H9 (cell line): Measurements from ENCODE around the gene USP17L22. TPM values are rescaled to one million over a fixed set of nuclear protein-coding genes. Genes with fewer than 3 reads are reported as not detected.
"Not testable (repeated sequence)": the region's sequence is repeated elsewhere in the genome, so short reads cannot be mapped to it uniquely, and the experiment has no call there.

Experiments
- DNase-seq: peaks from one replicate; pipeline ENCODE4 v3.0.0-alpha.2; 2017
- H2AFZ ChIP-seq: one replicate; pipeline ENCODE4 v1.6.1; 2013; ENCODE audit warnings: mild to moderate bottlenecking, low read length, control low read depth, moderate library complexity
- H2AK5ac ChIP-seq: 2 replicates; pipeline ENCODE4 v1.6.1; 2013; ENCODE audit warnings: low read length, control low read depth, mixed read lengths; ENCODE audit not compliant: insufficient read length
- H2BK120ac ChIP-seq: one replicate; pipeline ENCODE4 v1.6.1; 2013; ENCODE audit warnings: low read depth, mild to moderate bottlenecking, low read length, control low read depth, inconsistent platforms; ENCODE audit not compliant: poor library complexity, severe bottlenecking
- H2BK12ac ChIP-seq: 2 replicates; pipeline ENCODE4 v1.6.1; 2013; ENCODE audit warnings: low read length, control low read depth, mixed read lengths, low read depth; ENCODE audit not compliant: insufficient read length
- H2BK15ac ChIP-seq: 2 replicates; pipeline ENCODE4 v1.6.1; 2013; ENCODE audit warnings: low read depth, low read length, control low read depth
- H2BK20ac ChIP-seq: one replicate; pipeline ENCODE4 v1.6.1; 2013; ENCODE audit warnings: low read depth, mild to moderate bottlenecking, low read length, control low read depth, inconsistent platforms; ENCODE audit not compliant: poor library complexity, severe bottlenecking
- H2BK5ac ChIP-seq: 2 replicates; pipeline ENCODE4 v1.6.1; 2013; ENCODE audit warnings: low read length, control low read depth, mixed read lengths; ENCODE audit not compliant: insufficient read length
- H3K14ac ChIP-seq: 2 replicates; pipeline ENCODE4 v1.6.1; 2013; ENCODE audit warnings: low read length, control low read depth; ENCODE audit not compliant: insufficient read depth
- H3K18ac ChIP-seq: 2 replicates; pipeline ENCODE4 v1.6.1; 2013; ENCODE audit warnings: low read depth, mild to moderate bottlenecking, mixed read lengths, low read length, control low read depth; ENCODE audit not compliant: insufficient read length
- H3K23ac ChIP-seq: 2 replicates; pipeline ENCODE4 v1.6.1; 2013; ENCODE audit warnings: low read length, control low read depth, mixed read lengths, low read depth; ENCODE audit not compliant: insufficient read length
- H3K23me2 ChIP-seq: 2 replicates; pipeline ENCODE4 v1.6.1; 2013; ENCODE audit warnings: low read depth, mild to moderate bottlenecking, mixed read lengths, low read length, control low read depth; ENCODE audit not compliant: insufficient read length, poor library complexity, severe bottlenecking
- H3K27ac ChIP-seq: 2 replicates; pipeline ENCODE4 v1.5.1; 2013; ENCODE audit warnings: low read length, control low read depth, mixed read lengths, low read depth; ENCODE audit not compliant: insufficient read length
- H3K27me3 ChIP-seq: 2 replicates; pipeline ENCODE4 v1.6.1; 2013; ENCODE audit warnings: low read length, control low read depth, inconsistent platforms; ENCODE audit not compliant: insufficient read depth
- H3K4ac ChIP-seq: 2 replicates; pipeline ENCODE4 v1.6.1; 2013; ENCODE audit warnings: low read depth, mild to moderate bottlenecking, control low read depth, inconsistent platforms, low read length, moderate library complexity
- H3K4me1 ChIP-seq: 2 replicates; pipeline ENCODE4 v1.6.1; 2013; ENCODE audit warnings: low read length, control low read depth, inconsistent platforms; ENCODE audit not compliant: insufficient read depth
- H3K4me2 ChIP-seq: 2 replicates; pipeline ENCODE4 v1.6.1; 2013; ENCODE audit warnings: low read length, control low read depth, mixed read lengths; ENCODE audit not compliant: insufficient read length, insufficient read depth
- H3K56ac ChIP-seq: 2 replicates; pipeline ENCODE4 v1.6.1; 2013; ENCODE audit warnings: low read depth, mild to moderate bottlenecking, mixed read lengths, low read length, control low read depth; ENCODE audit not compliant: insufficient read length
- H3K79me1 ChIP-seq: 2 replicates; pipeline ENCODE4 v1.6.1; 2013; ENCODE audit warnings: low read depth, mild to moderate bottlenecking, moderate library complexity, low read length, control low read depth, inconsistent platforms; ENCODE audit not compliant: insufficient read depth, poor library complexity, severe bottlenecking
- H3K79me2 ChIP-seq: 2 replicates; pipeline ENCODE4 v1.6.1; 2013; ENCODE audit warnings: low read length, control low read depth, inconsistent platforms; ENCODE audit not compliant: insufficient read depth
- H3K9ac ChIP-seq: 2 replicates; pipeline ENCODE4 v1.6.1; 2013; ENCODE audit warnings: low read length, control low read depth, mixed read lengths; ENCODE audit not compliant: insufficient read length; ENCODE audit errors: extremely low read depth
- H3K9me3 ChIP-seq: one replicate; pipeline ENCODE4 v1.6.1; 2013; ENCODE audit warnings: low read depth, low read length, inconsistent platforms; ENCODE audit not compliant: control insufficient read depth
- H3T11ph ChIP-seq: one replicate; pipeline ENCODE4 v1.6.1; 2013; ENCODE audit warnings: mild to moderate bottlenecking, low read length, control low read depth, inconsistent platforms
- H4K20me1 ChIP-seq: one replicate; pipeline ENCODE4 v1.6.1; 2013; ENCODE audit not compliant: control insufficient read depth, insufficient read length, insufficient read depth
- H4K5ac ChIP-seq: 2 replicates; pipeline ENCODE4 v1.6.1; 2013; ENCODE audit warnings: low read depth, mild to moderate bottlenecking, mixed read lengths, low read length, control low read depth; ENCODE audit not compliant: insufficient read length
- H4K8ac ChIP-seq: replicated peaks from 2 replicates; pipeline ENCODE4 v1.6.1; 2013; ENCODE audit warnings: low read length, control low read depth, mixed read lengths, low read depth; ENCODE audit not compliant: insufficient read length
- H4K91ac ChIP-seq: 2 replicates; pipeline ENCODE4 v1.6.1; 2013; ENCODE audit warnings: low read depth, mild to moderate bottlenecking, moderate library complexity, mixed read lengths, low read length, control low read depth; ENCODE audit not compliant: insufficient read length
- H3K27ac Mint-ChIP-seq, 3 experiments: 2 replicates in 2 of 3; 3 replicates in 1 of 3; pipeline ENCODE4 v1.8.0; 2020 to 2021; ENCODE audit warnings: mixed read lengths in 3 of 3, mild to moderate bottlenecking in 1 of 3, moderate library complexity in 1 of 3
- H3K27me3 Mint-ChIP-seq: 2 replicates; pipeline ENCODE4 v1.8.0; 2021; ENCODE audit warnings: low read depth, mild to moderate bottlenecking, moderate library complexity, mixed read lengths
- H3K36me3 Mint-ChIP-seq, 3 experiments: 2 replicates in 2 of 3; 3 replicates in 1 of 3; pipeline ENCODE4 v1.8.0; 2020 to 2021; ENCODE audit warnings: low read depth in 3 of 3, mixed read lengths in 3 of 3; ENCODE audit not compliant: insufficient read depth in 1 of 3
- H3K4me1 Mint-ChIP-seq, 2 experiments: 2 replicates each; pipeline ENCODE4 v1.8.0; 2020; ENCODE audit warnings: mixed read lengths in 2 of 2
- H3K4me3 Mint-ChIP-seq, 2 experiments: 2 replicates in 1 of 2; 3 replicates in 1 of 2; pipeline ENCODE4 v1.8.0; 2020 to 2021; ENCODE audit warnings: mild to moderate bottlenecking in 2 of 2, mixed read lengths in 2 of 2, moderate library complexity in 1 of 2
- H3K9me3 Mint-ChIP-seq, 2 experiments: 2 replicates in 1 of 2; 3 replicates in 1 of 2; pipeline ENCODE4 v1.8.0; 2020; ENCODE audit warnings: mild to moderate bottlenecking in 2 of 2, mixed read lengths in 2 of 2, moderate library complexity in 1 of 2
- WGBS: extraction: QIAGEN DNeasy Blood & Tissue Kit; methylation state at CpG from one replicate; pipeline ENCODE4 v1.1.7; 2013; ENCODE audit warnings: missing lambda C conversion rate, low lambda C conversion rate, mixed read lengths; ENCODE audit not compliant: insufficient read length; ENCODE audit errors: extremely low coverage; 5-methylcytosine and 5-hydroxymethylcytosine counted together
- total RNA-seq: library from RNA; stranded (reverse); gene quantifications from 2 replicates; pipeline ENCODE4 v1.2.1, GENCODE V29; 2021

Gene USP17L22
- total RNA-seq, 1 experiment from 2014 or later = not detected

- H4K8ac ChIP-seq, H4K5ac ChIP-seq, H2AK5ac ChIP-seq, H3K4me3 Mint-ChIP-seq, H3K79me2 ChIP-seq, H3K36me3 Mint-ChIP-seq, H3K4me1 ChIP-seq, H2BK12ac ChIP-seq, H3K27me3 Mint-ChIP-seq, H3K23me2 ChIP-seq, H2AFZ ChIP-seq, H3K27me3 ChIP-seq, H3K27ac ChIP-seq, H3K4ac ChIP-seq, H3K18ac ChIP-seq, H3K14ac ChIP-seq, H3K9me3 ChIP-seq, H2BK120ac ChIP-seq, H3K56ac ChIP-seq, H3K9me3 Mint-ChIP-seq, H3K79me1 ChIP-seq, H2BK15ac ChIP-seq, H4K20me1 ChIP-seq, H3K9ac ChIP-seq, H3T11ph ChIP-seq, H3K23ac ChIP-seq, H3K27ac Mint-ChIP-seq, H3K4me2 ChIP-seq, DNase-seq, H3K4me1 Mint-ChIP-seq, H2BK20ac ChIP-seq, H2BK5ac ChIP-seq, H4K91ac ChIP-seq: not testable (repeated sequence)
- WGBS = no CpG with 5 or more reads among the region's 14 CpGs
Observed at GRCh38 chr4:9224596-9224995, 42.8 kb upstream of the USP17L22 start, which contains the start of gene USP17L13. TSS of gene USP17L13 (plus strand) at chr4:9224896. CDS start at chr4:9224896, 0 bp downstream.

GRCh38 chr4:9230249-9230648 lies 37.2 kb upstream of the USP17L22 start:
- not testable (repeated sequence) for H3K27me3 Mint-ChIP-seq, H2BK20ac ChIP-seq, H2AK5ac ChIP-seq, H3K23me2 ChIP-seq, H4K8ac ChIP-seq, H3K36me3 Mint-ChIP-seq, H3K9me3 Mint-ChIP-seq, H2BK15ac ChIP-seq, H3K14ac ChIP-seq, H4K91ac ChIP-seq, H3K27ac Mint-ChIP-seq, H3K56ac ChIP-seq, H2BK5ac ChIP-seq, H3K27me3 ChIP-seq, H4K5ac ChIP-seq, H3K18ac ChIP-seq, H3K4me3 Mint-ChIP-seq, H2BK12ac ChIP-seq, H3K4ac ChIP-seq, H4K20me1 ChIP-seq, H3K9me3 ChIP-seq, H3K4me1 ChIP-seq, H3K4me2 ChIP-seq, H3T11ph ChIP-seq, H3K4me1 Mint-ChIP-seq, DNase-seq, H2AFZ ChIP-seq, H3K79me2 ChIP-seq, H3K79me1 ChIP-seq, H2BK120ac ChIP-seq, H3K9ac ChIP-seq, H3K27ac ChIP-seq, H3K23ac ChIP-seq
- WGBS = no CpG with 5 or more reads among the region's 8 CpGs
